ENCODE results near the gene ABCG5.
A peak's percentile ranks its signal among the peaks of the same experiment; 100 is the strongest.

Gene ABCG5

DNA sequence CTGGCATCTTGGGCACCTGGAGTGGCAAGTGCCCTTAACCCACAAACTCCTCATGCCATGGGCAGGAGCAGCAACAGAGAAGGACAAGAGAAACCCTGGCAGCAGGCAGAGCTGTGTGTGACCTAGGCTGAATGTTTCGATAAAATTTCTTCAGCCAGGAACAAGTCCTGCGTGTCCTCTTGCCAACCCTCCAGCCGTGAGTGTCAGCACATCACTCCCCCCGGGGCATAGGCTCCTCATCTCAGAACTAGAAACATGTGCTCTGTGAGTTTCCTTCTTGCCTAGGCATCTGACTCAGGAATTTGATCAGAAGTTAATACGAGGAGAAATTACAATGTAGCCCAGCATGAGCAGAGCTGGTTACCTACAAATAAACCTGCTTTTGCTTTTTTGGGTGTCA, 2.3 kb upstream of the ABCG5 start:
- H3K4me3 ChIP-seq (ENCODE audit: low read length) = no peak overlapping the region
- H3K79me1 ChIP-seq (ENCODE audit: low read length) = no peaks in the 10 kb centered on the region
- H2AK5ac ChIP-seq (ENCODE audit: low read length) = no peak overlapping the region
- no peaks in the 10 kb centered on the region for H3K79me2 ChIP-seq (ENCODE audit: control insufficient read depth, insufficient read depth, low read length)
- H3K18ac ChIP-seq (ENCODE audit: low read length) = no peak overlapping the region
- H3K4me2 ChIP-seq (ENCODE audit: low read length) = no peak overlapping the region
- H3K27me3 ChIP-seq (ENCODE audit: insufficient read depth, low read length, poor library complexity) = no peaks in the 10 kb centered on the region
- no peak overlapping the region for H2BK5ac ChIP-seq (ENCODE audit: low read length)
- H3K27ac ChIP-seq (ENCODE audit: low read depth, low read length) = no peak overlapping the region
- no CpG with 5 or more reads among the region's 5 CpGs for WGBS (ENCODE audit: extremely low coverage, insufficient coverage, low lambda C conversion rate)
- H4K5ac ChIP-seq (ENCODE audit: low read length) = no peak overlapping the region
- no peak overlapping the region for H2BK15ac ChIP-seq (replicated peaks; ENCODE audit: low read depth)
- H4K8ac ChIP-seq (ENCODE audit: low read depth, low read length) = no peak overlapping the region
- no peak overlapping the region for H2BK120ac ChIP-seq (ENCODE audit: low read depth, low read length)
- H3K23ac ChIP-seq (ENCODE audit: low read length) = no peak overlapping the region
- H3K4ac ChIP-seq (ENCODE audit: low read depth, low read length) = no peak overlapping the region
- no peak overlapping the region for H3K9ac ChIP-seq (ENCODE audit: low read length)
- DNase-seq = no peak
- no peak overlapping the region for H3K56ac ChIP-seq (ENCODE audit: low read length)
- no peaks in the 10 kb centered on the region for H3K4me1 ChIP-seq (ENCODE audit: control insufficient read depth, low read depth, low read length)
- H3K36me3 ChIP-seq (ENCODE audit: control insufficient read depth, insufficient read depth, low read length) = no peaks in the 10 kb centered on the region

DNA sequence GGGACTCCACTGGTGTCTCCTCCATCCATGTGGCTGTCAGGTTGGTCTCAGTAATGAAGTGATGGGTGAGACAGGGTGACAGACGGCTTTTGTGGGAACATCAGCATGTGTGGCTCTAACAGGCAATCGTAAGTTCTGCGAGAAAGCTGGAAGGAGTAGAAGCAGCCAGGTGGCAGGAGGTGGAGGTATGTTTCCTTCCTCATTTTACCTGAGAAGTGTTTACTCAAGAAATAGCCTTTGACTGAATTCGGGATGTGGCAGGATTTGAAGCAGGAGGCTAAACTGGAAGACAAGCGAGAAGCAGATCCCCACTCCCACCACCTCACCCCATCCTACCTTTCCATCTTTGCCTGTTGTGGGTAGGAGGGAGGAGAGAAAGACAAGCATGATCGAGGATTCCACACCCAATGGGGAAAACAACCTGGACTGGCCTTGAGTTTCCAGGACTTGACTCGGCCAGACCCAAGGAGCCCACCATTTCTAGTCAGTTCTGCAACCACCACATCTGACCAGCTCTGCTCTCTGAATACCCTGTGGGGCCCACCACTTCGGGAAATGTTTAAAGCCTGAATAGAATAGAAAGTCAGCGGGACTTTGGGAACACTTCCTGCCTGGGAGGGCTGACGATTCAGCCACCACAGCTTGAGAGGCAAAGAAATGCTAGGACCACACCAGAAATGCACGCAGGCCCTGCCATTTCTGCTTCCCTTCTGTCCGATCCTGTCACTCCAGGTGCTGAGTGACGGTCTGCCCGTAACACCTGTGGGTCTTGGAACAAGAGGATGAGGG, 1.3 kb upstream of the ABCG5 start:
- no peaks in the 10 kb centered on the region for H3K27me3 ChIP-seq (ENCODE audit: insufficient read depth, low read length, poor library complexity)
- no peak overlapping the region for H4K8ac ChIP-seq (ENCODE audit: low read depth, low read length)
- H3K18ac ChIP-seq (ENCODE audit: low read length) = no peak overlapping the region
- no peak overlapping the region for H3K9ac ChIP-seq (ENCODE audit: low read length)
- no peak overlapping the region for H2BK15ac ChIP-seq (replicated peaks; ENCODE audit: low read depth)
- no peaks in the 10 kb centered on the region for H3K79me1 ChIP-seq (ENCODE audit: low read length)
- no peak overlapping the region for H3K23ac ChIP-seq (ENCODE audit: low read length)
- H2BK5ac ChIP-seq (ENCODE audit: low read length) = no peak overlapping the region
- H3K4me2 ChIP-seq (ENCODE audit: low read length) = no peak overlapping the region
- no peak overlapping the region for H3K4ac ChIP-seq (ENCODE audit: low read depth, low read length)
- H3K56ac ChIP-seq (ENCODE audit: low read length) = no peak overlapping the region
- H3K4me1 ChIP-seq (ENCODE audit: control insufficient read depth, low read depth, low read length) = no peaks in the 10 kb centered on the region
- no CpG with 5 or more reads among the region's 14 CpGs for WGBS (ENCODE audit: extremely low coverage, insufficient coverage, low lambda C conversion rate)
- H3K27ac ChIP-seq (ENCODE audit: low read depth, low read length) = no peak overlapping the region
- H3K79me2 ChIP-seq (ENCODE audit: control insufficient read depth, insufficient read depth, low read length) = no peaks in the 10 kb centered on the region
- H3K36me3 ChIP-seq (ENCODE audit: control insufficient read depth, insufficient read depth, low read length) = no peaks in the 10 kb centered on the region
- no peak overlapping the region for H2BK120ac ChIP-seq (ENCODE audit: low read depth, low read length)
- H2AK5ac ChIP-seq (ENCODE audit: low read length) = no peak overlapping the region
- H3K4me3 ChIP-seq (ENCODE audit: low read length) = no peak overlapping the region
- H4K5ac ChIP-seq (ENCODE audit: low read length) = no peak overlapping the region
- DNase-seq = peak; percentile 15

DNA sequence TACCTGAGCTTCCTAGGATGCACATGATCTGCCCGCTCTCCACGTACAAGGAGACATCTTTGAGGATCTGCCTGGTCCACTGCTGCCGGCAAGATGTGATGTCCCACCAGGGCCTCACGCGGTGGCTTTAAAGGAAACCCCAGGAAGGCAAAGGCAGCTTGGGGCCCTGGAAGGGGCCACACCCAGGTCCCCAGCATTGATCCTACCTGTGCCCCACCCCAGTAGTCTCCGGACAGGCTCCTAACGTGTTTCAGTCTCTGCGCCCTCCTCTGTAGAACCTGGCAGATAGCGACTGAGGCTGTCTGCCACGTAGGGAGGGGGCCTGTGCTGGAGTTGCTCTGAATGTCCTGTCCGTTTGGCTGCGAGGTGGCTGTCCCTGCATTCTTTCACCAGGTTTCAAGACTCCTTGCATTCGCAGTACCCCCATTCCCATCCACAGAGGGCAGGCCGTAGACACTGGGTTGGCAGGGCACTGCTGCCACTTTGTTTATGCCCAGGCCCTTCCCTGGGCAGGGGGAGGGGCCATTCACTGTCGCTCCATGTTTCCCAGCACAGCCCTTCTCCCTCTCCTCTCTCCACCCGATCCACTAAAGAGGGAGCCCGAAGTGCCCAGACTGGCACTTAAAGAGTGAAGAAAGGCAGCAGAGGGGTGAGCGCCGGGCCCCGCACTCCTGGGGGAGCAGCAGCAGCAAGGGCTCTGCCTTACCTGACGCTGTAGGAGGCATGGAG, 644 bp downstream of the ABCG5 start:
- H3K18ac ChIP-seq (ENCODE audit: low read length) = no peak overlapping the region
- H2BK15ac ChIP-seq (replicated peaks; ENCODE audit: low read depth) = no peak overlapping the region
- WGBS (ENCODE audit: extremely low coverage, insufficient coverage, low lambda C conversion rate) = no CpG with 5 or more reads among the region's 21 CpGs
- H4K5ac ChIP-seq (ENCODE audit: low read length) = no peak overlapping the region
- no peak overlapping the region for H3K4ac ChIP-seq (ENCODE audit: low read depth, low read length)
- H3K27me3 ChIP-seq (ENCODE audit: insufficient read depth, low read length, poor library complexity) = no peaks in the 10 kb centered on the region
- H3K79me1 ChIP-seq (ENCODE audit: low read length) = no peaks in the 10 kb centered on the region
- no peak for DNase-seq
- no peak overlapping the region for H3K23ac ChIP-seq (ENCODE audit: low read length)
- H4K8ac ChIP-seq (ENCODE audit: low read depth, low read length) = no peak overlapping the region
- H3K27ac ChIP-seq (ENCODE audit: low read depth, low read length) = no peak overlapping the region
- no peaks in the 10 kb centered on the region for H3K4me1 ChIP-seq (ENCODE audit: control insufficient read depth, low read depth, low read length)
- H3K4me3 ChIP-seq (ENCODE audit: low read length) = no peak overlapping the region
- H3K36me3 ChIP-seq (ENCODE audit: control insufficient read depth, insufficient read depth, low read length) = no peaks in the 10 kb centered on the region
- H2BK5ac ChIP-seq (ENCODE audit: low read length) = no peak overlapping the region
- H3K9ac ChIP-seq (ENCODE audit: low read length) = no peak overlapping the region
- H2BK120ac ChIP-seq (ENCODE audit: low read depth, low read length) = no peak overlapping the region
- no peak overlapping the region for H2AK5ac ChIP-seq (ENCODE audit: low read length)
- H3K79me2 ChIP-seq (ENCODE audit: control insufficient read depth, insufficient read depth, low read length) = no peaks in the 10 kb centered on the region
- no peak overlapping the region for H3K56ac ChIP-seq (ENCODE audit: low read length)
- no peak overlapping the region for H3K4me2 ChIP-seq (ENCODE audit: low read length)

GRCh38 chr2:43837033-43837432, 1.6 kb downstream of the ABCG5 start:
- Histone ChIP-seq H4K8ac (ENCODE audit: low read depth, low read length) (no peak overlapping the region), H3K18ac (ENCODE audit: low read length) (no peak overlapping the region), H3K36me3 (ENCODE audit: control insufficient read depth, insufficient read depth, low read length) (no peaks in the 10 kb centered on the region), H3K4me1 (ENCODE audit: control insufficient read depth, low read depth, low read length) (no peaks in the 10 kb centered on the region), H4K5ac (ENCODE audit: low read length) (no peak overlapping the region), H3K9ac (ENCODE audit: low read length) (no peak overlapping the region), H3K56ac (ENCODE audit: low read length) (no peak overlapping the region), H2BK5ac (ENCODE audit: low read length) (no peak overlapping the region), H3K23ac (ENCODE audit: low read length) (no peak overlapping the region), H3K4me3 (ENCODE audit: low read length) (no peak overlapping the region), H2BK15ac (replicated peaks; ENCODE audit: low read depth) (no peak overlapping the region), H3K79me2 (ENCODE audit: control insufficient read depth, insufficient read depth, low read length) (no peaks in the 10 kb centered on the region), H3K27ac (ENCODE audit: low read depth, low read length) (no peak overlapping the region), H3K4me2 (ENCODE audit: low read length) (no peak overlapping the region), H3K27me3 (ENCODE audit: insufficient read depth, low read length, poor library complexity) (no peaks in the 10 kb centered on the region), H3K4ac (ENCODE audit: low read depth, low read length) (no peak overlapping the region), H2AK5ac (ENCODE audit: low read length) (no peak overlapping the region), H2BK120ac (ENCODE audit: low read depth, low read length) (no peak overlapping the region), H3K79me1 (ENCODE audit: low read length) (no peaks in the 10 kb centered on the region)
- WGBS (ENCODE audit: extremely low coverage, insufficient coverage, low lambda C conversion rate) = no CpG with 5 or more reads among the region's 4 CpGs
- DNase-seq = no peak

GRCh38 chr2:43832457-43832856, 6.2 kb downstream of the ABCG5 start:
- no peak overlapping the region for H2BK120ac ChIP-seq (ENCODE audit: low read depth, low read length)
- H4K8ac ChIP-seq (ENCODE audit: low read depth, low read length) = no peak overlapping the region
- no peaks in the 10 kb centered on the region for H3K79me1 ChIP-seq (ENCODE audit: low read length)
- no peak overlapping the region for H2BK15ac ChIP-seq (replicated peaks; ENCODE audit: low read depth)
- H3K27me3 ChIP-seq (ENCODE audit: insufficient read depth, low read length, poor library complexity) = no peaks in the 10 kb centered on the region
- no peak overlapping the region for H2BK5ac ChIP-seq (ENCODE audit: low read length)
- DNase-seq = no peak
- no peaks in the 10 kb centered on the region for H3K4me1 ChIP-seq (ENCODE audit: control insufficient read depth, low read depth, low read length)
- no peaks in the 10 kb centered on the region for H3K79me2 ChIP-seq (ENCODE audit: control insufficient read depth, insufficient read depth, low read length)
- no peak overlapping the region for H3K4me2 ChIP-seq (ENCODE audit: low read length)
- no CpG with 5 or more reads among the region's 3 CpGs for WGBS (ENCODE audit: extremely low coverage, insufficient coverage, low lambda C conversion rate)
- no peak overlapping the region for H3K9ac ChIP-seq (ENCODE audit: low read length)
- H3K56ac ChIP-seq (ENCODE audit: low read length) = no peak overlapping the region
- no peak overlapping the region for H3K27ac ChIP-seq (ENCODE audit: low read depth, low read length)
- no peak overlapping the region for H2AK5ac ChIP-seq (ENCODE audit: low read length)
- no peak overlapping the region for H3K4me3 ChIP-seq (ENCODE audit: low read length)
- H3K23ac ChIP-seq (ENCODE audit: low read length) = no peak overlapping the region
- no peak overlapping the region for H4K5ac ChIP-seq (ENCODE audit: low read length)
- no peak overlapping the region for H3K4ac ChIP-seq (ENCODE audit: low read depth, low read length)
- H3K18ac ChIP-seq (ENCODE audit: low read length) = no peak overlapping the region
- no peaks in the 10 kb centered on the region for H3K36me3 ChIP-seq (ENCODE audit: control insufficient read depth, insufficient read depth, low read length)
